Natural killer cell (primary cell): ENCODE data around the gene MLC1. TPM values are rescaled to one million over a fixed set of nuclear protein-coding genes. Genes with fewer than 3 reads are reported as not detected.

Experiments used
- ATAC-seq, 3 donors: fragments of 150-1000 bp in 2 of 3; fragments of 200-7000 bp in 1 of 3; cut with Tn5 transposase; 1 replicate in 1 of 3; 2 replicates in 2 of 3; pipeline ENCODE4 v1.10.0; 2021; ENCODE audit warnings: mild to moderate bottlenecking in 2 of 3, moderate library complexity in 2 of 3
- DNase-seq, 2 donors: peaks; one replicate each; pipeline versions ENCODE4 v3.0.0 to v3.0.0-alpha.2; 2013 to 2021; ENCODE audit warnings: mixed read lengths in 1 of 2
- H3K27ac ChIP-seq: one replicate; pipeline ENCODE4 v1.5.1; 2013; ENCODE audit warnings: mild to moderate bottlenecking, low read length
- H3K27me3 ChIP-seq: one replicate; pipeline ENCODE4 v1.6.1; 2013; ENCODE audit warnings: low read length; ENCODE audit not compliant: control insufficient read depth, insufficient read depth
- H3K36me3 ChIP-seq: one replicate; pipeline ENCODE4 v1.6.1; 2013; ENCODE audit warnings: low read length; ENCODE audit not compliant: control insufficient read depth, insufficient read depth
- H3K4me1 ChIP-seq: one replicate; pipeline ENCODE4 v1.6.1; 2013; ENCODE audit warnings: low read length; ENCODE audit not compliant: control insufficient read depth, insufficient read depth
- H3K4me3 ChIP-seq: one replicate; pipeline ENCODE4 v1.5.1; 2013; ENCODE audit warnings: low read length
- H3K9me3 ChIP-seq: one replicate; pipeline ENCODE4 v1.6.1; 2013; ENCODE audit warnings: low read length; ENCODE audit not compliant: control insufficient read depth, insufficient read depth
- H3K27ac Mint-ChIP-seq, 2 donors: one replicate each; pipeline ENCODE4 v1.8.0; 2022; ENCODE audit warnings: mild to moderate bottlenecking in 2 of 2, mixed read lengths in 2 of 2, moderate library complexity in 1 of 2
- H3K27me3 Mint-ChIP-seq, 2 donors: one replicate each; pipeline ENCODE4 v1.8.0; 2022; ENCODE audit warnings: low read depth in 2 of 2, mixed read lengths in 2 of 2
- H3K36me3 Mint-ChIP-seq: one replicate; pipeline ENCODE4 v1.8.0; 2022; ENCODE audit warnings: mixed read lengths
- H3K4me1 Mint-ChIP-seq, 2 donors: one replicate each; pipeline ENCODE4 v1.8.0; 2022; ENCODE audit warnings: mixed read lengths in 2 of 2
- H3K4me3 Mint-ChIP-seq: one replicate; pipeline ENCODE4 v1.8.0; 2022; ENCODE audit warnings: mild to moderate bottlenecking, moderate library complexity, mixed read lengths
- H3K9me3 Mint-ChIP-seq, 2 donors: one replicate each; pipeline ENCODE4 v1.8.0; 2022; ENCODE audit warnings: mixed read lengths in 2 of 2
- WGBS: methylation state at CpG from one replicate; pipeline ENCODE4 v1.1.7; 2013; ENCODE audit warnings: missing lambda C conversion rate; ENCODE audit not compliant: insufficient coverage; 5-methylcytosine and 5-hydroxymethylcytosine counted together
- intact Hi-C: fragments of 100-400 bp; cut with micrococcal nuclease; formaldehyde crosslinking; loops from one replicate; pipeline ENCODE4 v1.14.2; 2022
- total RNA-seq, 4 donors: library from RNA; stranded (reverse); fragments of 120-200 nt in 1 of 4; gene quantifications; one replicate each; pipeline versions ENCODE4 v1.2.3 to v1.2.4, GENCODE V29; 2013 to 2022
- TF ChIP-seq, protein P1 (sequence below): fragments of 200-600 bp; IDR thresholded peaks from one replicate; pipeline ENCODE4 v1.8.0; 2022; ENCODE audit warnings: antibody characterized with exemption

Gene MLC1
- total RNA-seq, 3 donors from 2014 or later (not counting 1 experiment from before 2014, with no cell fraction given) = 67.7 to 96.1 (median 73.7) TPM

DNA sequence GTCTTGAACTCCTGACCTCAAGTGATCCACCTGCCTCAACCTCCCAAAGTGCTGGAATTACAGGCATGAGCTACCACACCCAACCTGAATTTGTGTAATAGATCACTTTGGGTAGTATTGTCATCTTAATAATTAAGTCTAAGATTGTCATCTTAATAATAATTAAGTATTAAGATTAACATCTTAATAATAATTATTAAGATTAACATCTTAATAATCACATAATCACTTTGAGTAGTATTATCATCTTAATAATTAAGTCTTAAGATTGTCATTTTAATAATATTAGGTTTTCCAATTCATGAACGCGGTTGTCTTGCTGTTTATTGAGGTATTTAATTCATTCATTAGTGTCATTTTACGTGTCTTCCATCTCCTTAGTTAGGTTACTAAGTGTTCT lies 12.8 kb upstream of the MLC1 start:
- no peaks in the 10 kb centered on the region for H3K36me3 ChIP-seq
- TF ChIP-seq, protein P1, sequence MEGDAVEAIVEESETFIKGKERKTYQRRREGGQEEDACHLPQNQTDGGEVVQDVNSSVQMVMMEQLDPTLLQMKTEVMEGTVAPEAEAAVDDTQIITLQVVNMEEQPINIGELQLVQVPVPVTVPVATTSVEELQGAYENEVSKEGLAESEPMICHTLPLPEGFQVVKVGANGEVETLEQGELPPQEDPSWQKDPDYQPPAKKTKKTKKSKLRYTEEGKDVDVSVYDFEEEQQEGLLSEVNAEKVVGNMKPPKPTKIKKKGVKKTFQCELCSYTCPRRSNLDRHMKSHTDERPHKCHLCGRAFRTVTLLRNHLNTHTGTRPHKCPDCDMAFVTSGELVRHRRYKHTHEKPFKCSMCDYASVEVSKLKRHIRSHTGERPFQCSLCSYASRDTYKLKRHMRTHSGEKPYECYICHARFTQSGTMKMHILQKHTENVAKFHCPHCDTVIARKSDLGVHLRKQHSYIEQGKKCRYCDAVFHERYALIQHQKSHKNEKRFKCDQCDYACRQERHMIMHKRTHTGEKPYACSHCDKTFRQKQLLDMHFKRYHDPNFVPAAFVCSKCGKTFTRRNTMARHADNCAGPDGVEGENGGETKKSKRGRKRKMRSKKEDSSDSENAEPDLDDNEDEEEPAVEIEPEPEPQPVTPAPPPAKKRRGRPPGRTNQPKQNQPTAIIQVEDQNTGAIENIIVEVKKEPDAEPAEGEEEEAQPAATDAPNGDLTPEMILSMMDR = no peak
- no peak for DNase-seq
- Mint-ChIP-seq H3K27ac (no peak overlapping the region), H3K4me1 (peaks cover 13 to 14% of the 10 kb centered on the region in 2 donors), H3K36me3 (no peaks in the 10 kb centered on the region), H3K27me3 (peaks cover 0 to 2% of the 10 kb centered on the region in 2 donors), H3K4me3 (no peak overlapping the region), H3K9me3 (no peaks in the 10 kb centered on the region)
- no peak overlapping the region for H3K27ac ChIP-seq
- H3K27me3 ChIP-seq = no peaks in the 10 kb centered on the region
- ATAC-seq = no peak
- H3K9me3 ChIP-seq = no peaks in the 10 kb centered on the region
- H3K4me1 ChIP-seq = peaks cover 12% of the 10 kb centered on the region
- no CpG with 5 or more reads among the region's 3 CpGs for WGBS
- intact Hi-C loops = no loop called here
- no peak overlapping the region for H3K4me3 ChIP-seq

DNA sequence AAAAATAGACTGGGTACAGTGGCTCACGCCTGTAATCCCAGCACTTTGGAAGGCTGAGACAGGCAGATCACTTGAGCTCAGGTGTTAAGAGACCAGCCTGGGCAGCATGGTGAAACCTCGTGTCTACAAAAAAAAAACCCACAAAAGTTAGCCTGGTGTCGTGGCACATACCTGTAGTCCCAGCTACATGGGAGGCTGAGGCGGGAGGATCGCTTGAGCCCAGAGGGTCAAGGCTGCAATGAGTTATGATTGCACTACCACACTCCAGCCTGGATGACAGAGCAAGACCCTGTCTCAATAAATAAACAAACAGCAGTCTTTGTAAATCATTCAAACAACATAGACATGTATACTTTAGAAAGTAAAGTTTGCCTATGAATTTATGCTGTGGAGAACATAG lies 7.1 kb upstream of the MLC1 start:
- H3K27ac Mint-ChIP-seq = no peak overlapping the region
- Histone ChIP-seq H3K9me3 (peaks cover under 1% of the 10 kb centered on the region), H3K27me3 (no peaks in the 10 kb centered on the region), H3K27ac (no peak overlapping the region), H3K4me1 (no peaks in the 10 kb centered on the region), H3K4me3 (no peak overlapping the region), H3K36me3 (no peaks in the 10 kb centered on the region)
- DNase-seq = no peak
- TF ChIP-seq, protein P1 = no peak
- H3K9me3 Mint-ChIP-seq = no peaks in the 10 kb centered on the region
- no peak for ATAC-seq
- H3K4me3 Mint-ChIP-seq = no peak overlapping the region
- WGBS = 82% methylated on average over 5 of the region's 5 CpGs
- H3K36me3 Mint-ChIP-seq = no peaks in the 10 kb centered on the region
- peaks cover 0 to 10% of the 10 kb centered on the region in 2 donors for H3K4me1 Mint-ChIP-seq
- intact Hi-C loops = no loop called here
- H3K27me3 Mint-ChIP-seq = no peaks in the 10 kb centered on the region

DNA sequence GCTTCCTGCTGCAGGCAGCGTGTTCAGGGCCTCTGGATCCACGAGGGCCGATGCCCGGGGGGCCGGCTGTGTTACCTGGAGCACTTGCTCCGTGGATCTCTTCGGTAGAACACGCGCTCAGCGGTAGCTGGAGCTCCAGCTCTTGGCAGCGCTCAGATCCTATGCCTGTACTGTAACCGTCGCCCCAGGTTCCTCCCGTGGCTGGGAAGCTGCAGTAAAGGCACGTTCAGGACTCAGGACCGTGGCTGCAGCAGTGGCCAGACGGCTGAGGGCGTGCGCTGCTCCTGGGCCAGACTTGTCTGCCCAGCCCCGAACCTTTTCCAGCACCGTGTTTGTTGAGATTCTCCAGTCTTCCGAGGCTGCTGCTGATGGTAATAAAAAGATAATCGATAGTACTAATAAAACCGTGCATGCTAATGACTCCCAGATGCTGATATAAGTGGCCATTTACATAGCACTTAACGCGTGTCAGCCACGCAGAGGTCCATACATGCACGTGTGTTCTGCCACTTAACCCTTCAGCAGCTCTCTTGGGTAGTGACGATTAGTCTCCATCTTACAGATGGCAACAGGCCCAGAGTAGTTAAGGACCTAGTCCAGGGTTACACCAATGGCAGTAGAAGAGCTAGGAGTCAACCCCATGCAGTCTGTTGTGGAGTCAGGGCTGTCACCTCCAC lies 6.0 kb upstream of the MLC1 start:
- Mint-ChIP-seq H3K4me3 (no peak overlapping the region), H3K4me1 (peaks cover 0 to 10% of the 10 kb centered on the region in 2 donors), H3K27ac (peak overlapping the region in 1 of 2 donors; percentile 53), H3K27me3 (no peaks in the 10 kb centered on the region), H3K36me3 (no peaks in the 10 kb centered on the region), H3K9me3 (peaks cover 0 to 3% of the 10 kb centered on the region in 2 donors)
- DNase-seq = no peak
- Histone ChIP-seq H3K4me3 (no peak overlapping the region), H3K27me3 (no peaks in the 10 kb centered on the region), H3K4me1 (no peaks in the 10 kb centered on the region), H3K27ac (no peak overlapping the region), H3K36me3 (no peaks in the 10 kb centered on the region), H3K9me3 (peaks cover 6% of the 10 kb centered on the region)
- WGBS = 93% methylated on average over 29 of the region's 29 CpGs
- no peak for ATAC-seq
- intact Hi-C loops = no loop called here
- TF ChIP-seq, protein P1 = no peak

DNA sequence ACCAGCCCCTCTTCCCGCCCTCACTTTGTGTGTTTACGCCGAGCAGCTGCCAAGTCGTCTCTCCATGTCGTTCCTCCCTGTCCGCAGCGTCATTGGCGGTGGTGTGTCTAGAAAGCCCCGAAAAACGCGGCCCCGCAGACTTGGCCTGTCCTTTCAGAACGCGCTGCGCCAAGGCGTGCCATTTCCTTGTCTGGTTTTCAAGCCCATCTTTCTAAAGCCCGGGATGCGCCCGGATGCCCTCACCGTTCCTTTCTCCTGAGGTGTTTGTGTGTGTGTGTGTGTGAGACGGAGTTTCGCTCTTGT lies 5.1 kb upstream of the MLC1 start:
- intact Hi-C loops = no loop called here
- H3K4me1 Mint-ChIP-seq = peaks cover 0 to 10% of the 10 kb centered on the region in 2 donors
- Histone ChIP-seq H3K9me3 (peaks cover 6% of the 10 kb centered on the region), H3K4me1 (no peaks in the 10 kb centered on the region), H3K27ac (no peak overlapping the region), H3K27me3 (no peaks in the 10 kb centered on the region), H3K4me3 (no peak overlapping the region), H3K36me3 (no peaks in the 10 kb centered on the region)
- H3K36me3 Mint-ChIP-seq = no peaks in the 10 kb centered on the region
- ATAC-seq = no peak
- peak overlapping the region; percentile 35 for H3K4me3 Mint-ChIP-seq
- 97% methylated on average over 22 of the region's 22 CpGs for whole genome bisulfite sequencing
- H3K9me3 Mint-ChIP-seq = peaks cover 0 to 3% of the 10 kb centered on the region in 2 donors
- H3K27me3 Mint-ChIP-seq = no peaks in the 10 kb centered on the region
- DNase-seq = no peak
- TF ChIP-seq, protein P1 = no peak
- peak overlapping the region; percentile 53 for H3K27ac Mint-ChIP-seq
